ENCODE data around the gene FTCD. TPM values are rescaled to one million over a fixed set of nuclear protein-coding genes. Genes with fewer than 3 reads are reported as not detected.

The FTCD gene
- total and polyA plus RNA-seq, 2 of the 8 experiments (the other 6 are each of a cell fraction or from before 2014, with no cell fraction given): 3.3 to 4.9 TPM

DNA sequence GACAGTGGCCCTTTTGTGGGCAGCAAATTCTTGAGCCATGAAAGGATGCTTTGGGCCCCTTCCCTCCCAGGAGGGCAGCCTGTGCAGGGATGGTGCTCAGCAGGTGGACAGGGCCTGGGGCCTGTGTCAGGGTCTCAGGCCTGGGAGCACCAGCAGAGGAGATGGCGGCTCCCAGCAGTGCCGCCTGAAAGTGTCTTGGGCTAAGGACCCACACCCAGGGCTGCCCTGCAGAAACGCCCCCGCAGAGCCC is 23.9 kb downstream of the FTCD start:
- Histone ChIP-seq H4K91ac (replicated peaks; ENCODE audit: insufficient read length, low read length) (no peak overlapping the region), H3K18ac (ENCODE audit: extremely low read depth, low read length) (no peak overlapping the region), H4K20me1 (replicated peaks in 1 of 2; ENCODE audit: control insufficient read depth in 1 of 2, insufficient read depth in 2 of 2, low read length in 2 of 2) (peaks cover 0 to 4% of the 10 kb centered on the region in 2 experiments), H3K9me3 (ENCODE audit: insufficient read depth in 2 of 2, low read depth in 1 of 2, low read length in 1 of 2) (no peaks in the 10 kb centered on the region; a peak in 1 of 4 replicates), H3K79me2 (ENCODE audit: control insufficient read depth in 1 of 2, insufficient read depth in 2 of 2, low read length in 2 of 2) (no peaks in the 10 kb centered on the region), H3K27ac (ENCODE audit: low read depth, low read length) (no peak overlapping the region), H4K8ac (ENCODE audit: extremely low read depth, insufficient read depth, low read length) (peak overlapping the region; percentile 51; the same call in 1 of the 2 replicates), H3K27me3 (replicated peaks in 1 of 4; ENCODE audit: control insufficient read depth in 3 of 4, extremely low read depth in 1 of 4, insufficient read depth in 3 of 4, low read length in 3 of 4) (no peaks in the 10 kb centered on the region), H2BK20ac (ENCODE audit: low read length) (no peak overlapping the region), H2BK5ac (ENCODE audit: low read depth, low read length) (no peak overlapping the region), H3K4me1 (replicated peaks in 1 of 4; ENCODE audit: control insufficient read depth in 3 of 4, insufficient read depth in 4 of 4, low read length in 3 of 4) (peaks cover 0 to 12% (median 0%) of the 10 kb centered on the region in 4 experiments; a peak in 2 of 7 replicates), H3K9ac (replicated peaks in 1 of 4; ENCODE audit: extremely low read depth in 1 of 4, low read depth in 3 of 4, low read length in 3 of 4) (no peak overlapping the region), H2BK15ac (ENCODE audit: low read length) (no peak overlapping the region), H3K23ac (ENCODE audit: insufficient read length) (no peak overlapping the region), H2AK5ac (ENCODE audit: low read depth, low read length) (no peak overlapping the region), H3K4ac (replicated peaks; ENCODE audit: insufficient read length, low read depth, low read length) (no peak overlapping the region), H3K23me2 (ENCODE audit: low read depth, low read length) (peaks cover 4% of the 10 kb centered on the region; the same call in 1 of the 2 replicates), H2BK12ac (ENCODE audit: low read depth, low read length) (no peak overlapping the region), H3K4me2 (ENCODE audit: insufficient read depth in 1 of 2, low read depth in 2 of 2, low read length in 2 of 2) (no peak overlapping the region), H3K4me3 (ENCODE audit: extremely low read depth in 1 of 4, insufficient read depth in 2 of 4, low read depth in 3 of 4, low read length in 4 of 4) (no peak overlapping the region), H2AFZ (ENCODE audit: low read length) (no peak overlapping the region), H3K56ac (replicated peaks; ENCODE audit: insufficient read length, low read depth, low read length) (no peak overlapping the region), H3K36me3 (ENCODE audit: control insufficient read depth in 2 of 4, insufficient read depth in 4 of 4, low read length in 3 of 4) (peaks cover 0 to 5% (median 3%) of the 10 kb centered on the region in 4 experiments; a peak in 3 of 8 replicates), H3K14ac (ENCODE audit: insufficient read length) (no peak overlapping the region), H4K5ac (ENCODE audit: insufficient read length, low read depth, low read length) (no peak overlapping the region), H3K79me1 (ENCODE audit: low read depth, low read length) (no peaks in the 10 kb centered on the region), H2BK120ac (replicated peaks; ENCODE audit: low read depth, low read length) (no peak overlapping the region)
- no peak for FAIRE-seq
- WGBS, 2 experiments (ENCODE audit: extremely low coverage in 1 of 2, insufficient coverage in 1 of 2, insufficient read length in 1 of 2, insufficient replicate concordance in 2 of 2, low coverage in 1 of 2, low lambda C conversion rate in 2 of 2, missing lambda C conversion rate in 1 of 2): 85% methylated on average over 4 of the region's 4 CpGs; no CpG with 5 or more reads in 1 of the 2 experiments
- CTCF ChIA-PET (ENCODE audit: partially characterized antibody): interaction anchor here (0.5 kb wide), 1 partner anchor 196 kb away, joined by 3 read pairs; no protein-coding TSS in a partner anchor
- no peak for DNase-seq (ENCODE audit: low read depth in 1 of 2, low spot score in 2 of 2)
- TF ChIP-seq, protein P1, sequence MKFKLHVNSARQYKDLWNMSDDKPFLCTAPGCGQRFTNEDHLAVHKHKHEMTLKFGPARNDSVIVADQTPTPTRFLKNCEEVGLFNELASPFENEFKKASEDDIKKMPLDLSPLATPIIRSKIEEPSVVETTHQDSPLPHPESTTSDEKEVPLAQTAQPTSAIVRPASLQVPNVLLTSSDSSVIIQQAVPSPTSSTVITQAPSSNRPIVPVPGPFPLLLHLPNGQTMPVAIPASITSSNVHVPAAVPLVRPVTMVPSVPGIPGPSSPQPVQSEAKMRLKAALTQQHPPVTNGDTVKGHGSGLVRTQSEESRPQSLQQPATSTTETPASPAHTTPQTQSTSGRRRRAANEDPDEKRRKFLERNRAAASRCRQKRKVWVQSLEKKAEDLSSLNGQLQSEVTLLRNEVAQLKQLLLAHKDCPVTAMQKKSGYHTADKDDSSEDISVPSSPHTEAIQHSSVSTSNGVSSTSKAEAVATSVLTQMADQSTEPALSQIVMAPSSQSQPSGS (IDR thresholded peaks at IDR 0.05; ENCODE audit: low read length): no peak
- POLR2A ChIA-PET (ENCODE audit: partially characterized antibody): no interaction called here

Data from H1 (cell line).